Measurements from ENCODE around the gene ZKSCAN1. TPM values are rescaled to one million over a fixed set of nuclear protein-coding genes. Genes with fewer than 3 reads are reported as not detected.
"Not testable (repeated sequence)": the region's sequence is repeated elsewhere in the genome, so short reads cannot be mapped to it uniquely, and the experiment has no call there.

ZKSCAN1 gene
- total RNA-seq, 1 donor from 2014 or later: 84.1 TPM

DNA sequence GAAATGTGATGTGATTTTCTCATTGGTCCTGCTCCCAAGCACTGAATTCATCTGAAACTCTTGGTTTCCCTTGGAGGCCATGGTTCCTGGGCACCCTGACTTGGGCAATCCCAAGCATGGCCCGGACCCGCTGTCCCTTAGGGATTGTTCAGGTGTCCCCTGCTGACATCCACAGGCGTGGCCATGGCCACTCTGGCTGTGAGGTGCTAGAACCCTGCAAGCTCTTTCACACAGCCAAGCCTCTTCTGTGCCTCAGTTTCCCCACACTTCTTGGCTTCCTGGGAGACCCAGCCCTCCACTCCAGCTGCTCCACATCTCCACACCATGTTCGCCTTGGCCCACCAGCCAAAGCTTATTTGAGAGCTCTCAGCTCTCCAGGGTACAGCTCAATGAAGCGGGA lies 27.6 kb upstream of the ZKSCAN1 start:
- TF ChIP-seq, protein P1, sequence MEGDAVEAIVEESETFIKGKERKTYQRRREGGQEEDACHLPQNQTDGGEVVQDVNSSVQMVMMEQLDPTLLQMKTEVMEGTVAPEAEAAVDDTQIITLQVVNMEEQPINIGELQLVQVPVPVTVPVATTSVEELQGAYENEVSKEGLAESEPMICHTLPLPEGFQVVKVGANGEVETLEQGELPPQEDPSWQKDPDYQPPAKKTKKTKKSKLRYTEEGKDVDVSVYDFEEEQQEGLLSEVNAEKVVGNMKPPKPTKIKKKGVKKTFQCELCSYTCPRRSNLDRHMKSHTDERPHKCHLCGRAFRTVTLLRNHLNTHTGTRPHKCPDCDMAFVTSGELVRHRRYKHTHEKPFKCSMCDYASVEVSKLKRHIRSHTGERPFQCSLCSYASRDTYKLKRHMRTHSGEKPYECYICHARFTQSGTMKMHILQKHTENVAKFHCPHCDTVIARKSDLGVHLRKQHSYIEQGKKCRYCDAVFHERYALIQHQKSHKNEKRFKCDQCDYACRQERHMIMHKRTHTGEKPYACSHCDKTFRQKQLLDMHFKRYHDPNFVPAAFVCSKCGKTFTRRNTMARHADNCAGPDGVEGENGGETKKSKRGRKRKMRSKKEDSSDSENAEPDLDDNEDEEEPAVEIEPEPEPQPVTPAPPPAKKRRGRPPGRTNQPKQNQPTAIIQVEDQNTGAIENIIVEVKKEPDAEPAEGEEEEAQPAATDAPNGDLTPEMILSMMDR (IDR thresholded peaks at IDR 0.05): no peak
- peaks cover 3% of the 10 kb centered on the region for H3K4me1 Mint-ChIP-seq (ENCODE audit: unreplicated experiment)
- peaks cover under 1% of the 10 kb centered on the region for H3K9me3 Mint-ChIP-seq (ENCODE audit: unreplicated experiment)
- H3K4me3 Mint-ChIP-seq (ENCODE audit: unreplicated experiment): no peak overlapping the region
- H3K36me3 Mint-ChIP-seq (ENCODE audit: unreplicated experiment): no peaks in the 10 kb centered on the region
- no peak for DNase-seq (ENCODE audit: extremely low spot score, unreplicated experiment)
- no peak overlapping the region for H3K27ac Mint-ChIP-seq (ENCODE audit: unreplicated experiment)
- H3K27me3 Mint-ChIP-seq (ENCODE audit: unreplicated experiment): peaks cover 43% of the 10 kb centered on the region

DNA sequence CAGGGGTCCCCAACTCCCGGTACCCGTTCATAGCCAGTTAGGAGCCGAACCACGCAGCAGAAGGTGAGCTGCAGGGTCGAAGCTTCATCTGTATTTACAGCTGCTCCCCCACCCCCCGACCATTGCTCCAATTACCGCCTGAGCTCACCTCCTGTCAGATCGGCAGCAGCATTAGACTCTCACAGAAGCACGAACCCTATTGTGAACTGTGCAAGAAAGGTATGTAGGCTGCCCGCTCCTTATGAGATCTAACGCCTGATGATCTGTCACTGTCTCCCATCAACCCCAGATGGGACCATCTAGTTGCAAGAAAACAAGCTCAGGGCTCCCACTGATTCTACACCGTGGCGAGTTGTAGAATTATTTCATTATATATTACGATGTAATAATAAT lies 24.9 kb upstream of the ZKSCAN1 start:
- H3K27ac Mint-ChIP-seq (ENCODE audit: unreplicated experiment): no peak overlapping the region

DNA sequence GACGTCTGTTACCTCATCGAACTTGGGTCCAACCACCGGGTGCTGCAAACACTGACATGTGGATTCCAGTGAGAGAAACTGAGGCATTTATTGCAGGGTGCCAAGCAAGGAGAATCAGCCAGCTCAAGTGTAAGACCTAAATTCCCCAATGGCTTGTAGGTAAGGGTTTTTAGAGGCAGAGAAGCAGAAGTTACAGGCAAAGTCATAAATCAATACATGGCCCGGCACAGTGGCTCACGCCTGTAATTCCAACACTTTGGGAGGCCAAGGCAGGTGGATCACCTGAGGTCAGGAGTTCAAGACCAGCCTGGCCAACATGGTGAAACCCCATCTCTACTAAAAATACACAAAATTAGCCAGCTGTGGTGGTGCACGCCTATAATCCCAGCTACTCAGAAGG lies 23.9 kb upstream of the ZKSCAN1 start:
- not testable (repeated sequence) for H3K4me3 Mint-ChIP-seq (ENCODE audit: unreplicated experiment); H3K4me1 Mint-ChIP-seq (ENCODE audit: unreplicated experiment); DNase-seq (ENCODE audit: extremely low spot score, unreplicated experiment); H3K9me3 Mint-ChIP-seq (ENCODE audit: unreplicated experiment); H3K27ac Mint-ChIP-seq (ENCODE audit: unreplicated experiment); H3K36me3 Mint-ChIP-seq (ENCODE audit: unreplicated experiment)
- H3K27me3 Mint-ChIP-seq (ENCODE audit: unreplicated experiment): peaks cover 26% of the 10 kb centered on the region

More for the DNA sequence above, 24.9 kb upstream of the ZKSCAN1 start:
- TF ChIP-seq, protein P1 (IDR thresholded peaks at IDR 0.05): no peak
- Mint-ChIP-seq H3K4me3 (ENCODE audit: unreplicated experiment) (peak overlapping the region; percentile 65), H3K27me3 (ENCODE audit: unreplicated experiment) (peaks cover 28% of the 10 kb centered on the region), H3K36me3 (ENCODE audit: unreplicated experiment) (no peaks in the 10 kb centered on the region), H3K9me3 (ENCODE audit: unreplicated experiment) (no peaks in the 10 kb centered on the region), H3K4me1 (ENCODE audit: unreplicated experiment) (peaks cover 5% of the 10 kb centered on the region)
- no peak for DNase-seq (ENCODE audit: extremely low spot score, unreplicated experiment)

DNA sequence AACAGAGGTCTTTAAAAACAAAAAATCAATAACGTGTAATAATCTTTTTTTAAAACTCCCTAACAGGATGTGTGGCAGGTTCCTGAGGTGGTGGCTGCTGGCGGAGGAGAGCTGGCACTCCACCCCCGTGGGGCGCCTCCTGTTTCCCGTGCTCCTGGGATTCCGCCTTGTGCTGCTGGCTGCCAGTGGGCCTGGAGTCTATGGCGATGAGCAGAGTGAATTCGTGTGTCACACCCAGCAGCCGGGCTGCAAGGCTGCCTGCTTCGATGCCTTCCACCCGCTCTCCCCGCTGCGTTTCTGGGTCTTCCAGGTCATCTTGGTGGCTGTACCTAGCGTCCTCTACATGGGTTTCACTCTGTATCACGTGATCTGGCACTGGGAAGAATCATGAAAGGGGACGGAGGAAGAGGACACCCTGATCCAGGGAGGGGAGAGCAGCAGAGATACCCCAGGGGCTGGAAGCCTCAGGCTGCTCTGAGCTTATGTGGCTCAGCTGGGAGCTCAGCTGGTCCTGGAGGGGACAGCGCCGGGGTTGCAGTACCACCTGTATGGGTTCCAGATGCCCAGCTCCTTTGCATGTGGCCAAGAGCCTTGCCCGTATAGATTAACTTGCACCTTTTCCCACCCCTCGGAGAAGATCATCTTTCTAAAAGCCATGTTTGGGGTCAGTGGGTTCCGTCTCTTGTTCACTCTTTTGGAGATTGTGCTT lies 22.9 kb upstream of the ZKSCAN1 start:
- Mint-ChIP-seq H3K4me1 (ENCODE audit: unreplicated experiment) (peaks cover 5% of the 10 kb centered on the region), H3K9me3 (ENCODE audit: unreplicated experiment) (no peaks in the 10 kb centered on the region), H3K4me3 (ENCODE audit: unreplicated experiment) (no peak overlapping the region), H3K27ac (ENCODE audit: unreplicated experiment) (no peak overlapping the region), H3K27me3 (ENCODE audit: unreplicated experiment) (peaks cover 23% of the 10 kb centered on the region), H3K36me3 (ENCODE audit: unreplicated experiment) (no peaks in the 10 kb centered on the region)
- TF ChIP-seq, protein P1 (IDR thresholded peaks at IDR 0.05): no peak
- no peak for DNase-seq (ENCODE audit: extremely low spot score, unreplicated experiment)

DNA sequence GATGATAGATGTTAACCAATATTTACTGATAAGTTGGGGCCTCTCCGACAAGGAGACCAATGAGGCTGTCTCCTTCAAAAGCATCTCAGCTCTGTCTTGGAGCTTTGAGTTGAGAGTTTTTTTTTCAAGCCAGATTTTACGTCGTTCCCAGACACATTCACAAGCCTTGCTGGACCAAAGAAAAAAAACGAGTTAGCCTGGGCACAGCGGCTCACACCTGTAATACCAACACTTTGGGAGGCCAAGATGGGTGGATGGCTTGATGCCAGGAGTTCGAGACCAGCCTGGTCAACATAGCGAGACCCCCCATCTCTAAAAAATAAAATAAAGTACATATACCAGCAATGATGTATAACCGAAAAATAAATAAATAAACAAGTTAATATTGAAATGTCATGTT lies 20.6 kb upstream of the ZKSCAN1 start:
- Mint-ChIP-seq H3K4me3 (ENCODE audit: unreplicated experiment) (no peak overlapping the region), H3K27me3 (ENCODE audit: unreplicated experiment) (peaks cover 16% of the 10 kb centered on the region), H3K4me1 (ENCODE audit: unreplicated experiment) (peaks cover 5% of the 10 kb centered on the region), H3K36me3 (ENCODE audit: unreplicated experiment) (no peaks in the 10 kb centered on the region), H3K9me3 (ENCODE audit: unreplicated experiment) (no peaks in the 10 kb centered on the region), H3K27ac (ENCODE audit: unreplicated experiment) (no peak overlapping the region)
- no peak for DNase-seq (ENCODE audit: extremely low spot score, unreplicated experiment)
- TF ChIP-seq, protein P1 (IDR thresholded peaks at IDR 0.05): no peak
